ENCODE data around the gene SEC31A. TPM values are rescaled to one million over a fixed set of nuclear protein-coding genes. Genes with fewer than 3 reads are reported as not detected.

The SEC31A gene
- total and polyA plus RNA-seq, 2 donors: 109 to 522 TPM

DNA sequence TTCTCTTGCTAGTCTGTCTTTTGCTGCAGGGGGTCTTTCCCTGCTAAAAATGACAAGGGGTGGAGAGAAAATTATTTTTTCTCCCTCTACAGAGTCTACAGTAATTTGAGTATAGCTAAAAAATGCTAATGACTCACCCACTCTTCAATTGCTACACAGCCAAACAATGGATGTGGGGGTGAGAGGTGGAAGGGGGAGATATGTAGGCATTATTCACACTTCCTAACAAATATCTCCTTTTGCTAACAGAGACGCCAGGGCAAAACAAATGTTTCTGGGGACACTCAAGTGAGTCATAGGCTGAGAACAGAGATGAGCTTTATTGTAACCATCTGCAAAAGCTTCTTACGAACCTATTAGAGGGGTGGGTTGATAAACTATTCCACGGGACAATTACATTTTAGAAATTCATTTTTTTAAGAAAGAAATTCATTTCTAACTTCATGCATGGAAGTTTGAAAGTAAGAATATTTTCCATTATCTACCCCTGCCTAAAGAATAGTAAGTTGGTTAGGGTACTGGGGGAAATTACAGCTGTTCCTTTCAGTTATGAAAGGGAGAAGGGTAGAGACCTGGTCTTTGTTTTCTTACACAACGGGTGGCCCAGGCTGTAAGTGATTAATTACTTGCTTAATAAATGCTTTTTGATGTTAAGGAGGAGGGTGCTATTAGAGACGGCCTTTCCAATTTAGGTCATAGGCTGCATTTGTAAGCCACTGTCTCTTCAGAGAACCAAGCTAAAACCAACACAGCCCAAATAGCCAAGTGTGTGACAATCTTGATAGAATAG lies 105.1 kb downstream of the SEC31A start:
- no peak for DNase-seq (ENCODE audit: extremely low spot score)
- Histone ChIP-seq H3K4me3 (ENCODE audit: low read depth, low read length) (no peak overlapping the region), H3K36me3 (ENCODE audit: insufficient read depth) (no peaks in the 10 kb centered on the region), H3K27ac (ENCODE audit: low read depth) (no peak overlapping the region), H3K4me1 (ENCODE audit: insufficient read depth) (peaks cover under 1% of the 10 kb centered on the region)
- 70% methylated on average over 5 of the region's 5 CpGs for WGBS

GRCh38 chr4:82784681-82785610 lies 106.0 kb downstream of the SEC31A start:
- no peak for DNase-seq (ENCODE audit: extremely low spot score)
- 51% methylated on average over 9 of the region's 9 CpGs for WGBS

DNA sequence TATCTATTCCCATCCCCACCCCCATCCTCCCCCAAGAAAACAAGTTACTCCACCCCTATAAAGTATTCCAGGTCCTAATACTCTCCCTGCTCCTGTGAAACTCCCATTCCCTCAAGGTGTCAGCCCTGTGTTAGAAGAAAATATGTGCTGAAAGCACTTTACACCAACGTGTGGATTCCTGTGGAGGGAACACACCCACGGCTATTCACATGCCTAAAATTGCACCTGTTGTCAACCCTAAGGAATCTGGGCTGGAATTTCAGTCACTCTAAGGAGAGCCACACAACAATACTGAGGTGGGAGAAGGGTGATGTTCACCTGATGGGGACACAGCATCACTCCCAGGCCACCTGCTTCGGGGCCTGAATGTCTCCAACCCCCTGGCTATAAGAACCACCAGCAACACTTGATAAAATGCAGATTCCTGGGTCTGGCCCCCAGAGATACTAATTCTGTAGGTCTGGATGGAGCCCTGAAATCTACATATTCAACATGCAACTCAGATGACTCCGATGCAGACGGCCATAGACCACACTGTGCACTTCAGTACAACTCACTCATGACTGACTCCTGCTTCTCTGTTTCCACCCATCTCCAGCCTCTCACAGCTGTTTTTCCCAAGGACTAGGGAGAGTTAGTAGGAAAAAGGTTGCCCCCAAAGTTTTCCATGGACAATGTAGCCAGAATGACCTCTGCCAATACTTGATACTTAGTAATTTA lies 108.2 kb downstream of the SEC31A start:
- Histone ChIP-seq H3K4me3 (ENCODE audit: low read depth, low read length) (no peak overlapping the region), H3K27ac (ENCODE audit: low read depth) (no peak overlapping the region), H3K4me1 (ENCODE audit: insufficient read depth) (peaks cover 4% of the 10 kb centered on the region), H3K36me3 (ENCODE audit: insufficient read depth) (no peaks in the 10 kb centered on the region)
- no peak for DNase-seq (ENCODE audit: extremely low spot score)
- 78% methylated on average over 5 of the region's 5 CpGs for WGBS

More at GRCh38 chr4:82784681-82785610, 106.0 kb downstream of the SEC31A start:
- Histone ChIP-seq H3K4me1 (ENCODE audit: insufficient read depth) (peaks cover 3% of the 10 kb centered on the region), H3K36me3 (ENCODE audit: insufficient read depth) (no peaks in the 10 kb centered on the region), H3K27ac (ENCODE audit: low read depth) (no peak overlapping the region), H3K4me3 (ENCODE audit: low read depth, low read length) (no peak overlapping the region)

DNA sequence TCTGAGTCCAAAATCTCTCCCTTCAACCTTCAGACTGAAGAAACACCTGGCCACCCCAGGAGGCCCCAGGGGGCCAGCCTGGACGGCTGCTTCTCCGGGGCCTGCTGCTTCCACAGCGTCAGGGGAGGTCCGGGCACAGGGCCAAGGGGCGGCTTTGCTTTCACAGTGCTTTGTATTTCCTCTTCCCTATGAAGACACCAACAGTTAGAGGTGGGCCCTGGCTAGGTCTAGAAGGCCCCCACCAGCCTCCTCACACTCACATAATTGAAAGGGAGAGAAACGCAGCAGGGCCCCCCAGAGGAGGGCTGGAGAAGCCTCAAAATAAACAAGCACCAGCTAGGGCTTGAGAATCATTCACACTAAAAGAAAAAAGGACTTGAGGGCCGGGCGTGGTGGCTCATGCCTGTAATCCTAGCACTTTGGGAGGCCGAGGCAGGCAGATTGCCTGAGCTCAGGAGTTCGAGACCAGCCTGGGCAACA lies 110.2 kb downstream of the SEC31A start:
- DNase-seq (ENCODE audit: extremely low spot score): peak; percentile 84
- no peak overlapping the region for H3K4me3 ChIP-seq (ENCODE audit: low read depth, low read length)
- no peaks in the 10 kb centered on the region for H3K36me3 ChIP-seq (ENCODE audit: insufficient read depth)
- no peak overlapping the region for H3K27ac ChIP-seq (ENCODE audit: low read depth)
- peaks cover 4% of the 10 kb centered on the region for H3K4me1 ChIP-seq (ENCODE audit: insufficient read depth)
- WGBS: 34% methylated on average over 10 of the region's 10 CpGs

DNA sequence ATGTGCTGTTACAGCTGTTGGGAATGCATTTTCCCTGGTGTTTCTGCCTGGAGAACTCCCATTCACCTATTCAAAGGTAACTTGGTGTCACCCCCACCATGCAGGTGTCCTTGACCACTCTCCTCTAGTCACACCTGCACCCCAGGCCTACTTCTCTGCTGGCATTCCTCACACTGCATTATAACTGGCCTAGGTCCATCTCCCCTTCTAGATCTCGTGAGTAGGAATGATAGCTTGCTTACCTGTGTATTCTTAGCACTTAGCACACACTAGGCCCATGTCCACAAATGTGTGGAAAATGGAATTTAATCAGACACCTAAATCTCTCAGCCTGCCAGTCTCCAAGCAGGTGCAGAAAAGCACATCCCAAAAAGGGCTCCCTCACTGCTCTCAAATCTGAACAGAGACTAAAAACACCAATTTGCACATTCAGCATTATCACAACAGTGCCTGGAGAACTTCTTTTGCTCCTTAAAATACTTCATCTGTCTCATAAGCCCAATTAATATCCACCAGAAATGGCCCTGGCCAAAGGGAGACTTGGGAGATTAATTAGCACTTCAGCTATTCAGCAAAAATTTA lies 110.7 kb downstream of the SEC31A start:
- H3K27ac ChIP-seq (ENCODE audit: low read depth): no peak overlapping the region

GRCh38 chr4:82779032-82779431 lies 111.9 kb downstream of the SEC31A start:
- H3K4me3 ChIP-seq (ENCODE audit: low read depth, low read length): no peak overlapping the region
- no peak for DNase-seq (ENCODE audit: extremely low spot score)
- H3K27ac ChIP-seq (ENCODE audit: low read depth): no peak overlapping the region
- H3K4me1 ChIP-seq (ENCODE audit: insufficient read depth): peaks cover 4% of the 10 kb centered on the region
- 86% methylated on average over 11 of the region's 11 CpGs for WGBS
- no peaks in the 10 kb centered on the region for H3K36me3 ChIP-seq (ENCODE audit: insufficient read depth)

More for the DNA sequence above, 110.7 kb downstream of the SEC31A start:
- peaks cover 4% of the 10 kb centered on the region for H3K4me1 ChIP-seq (ENCODE audit: insufficient read depth)
- WGBS: 75% methylated on average over 1 of the region's 1 CpG
- no peak overlapping the region for H3K4me3 ChIP-seq (ENCODE audit: low read depth, low read length)
- no peak for DNase-seq (ENCODE audit: extremely low spot score)
- no peaks in the 10 kb centered on the region for H3K36me3 ChIP-seq (ENCODE audit: insufficient read depth)

DNA sequence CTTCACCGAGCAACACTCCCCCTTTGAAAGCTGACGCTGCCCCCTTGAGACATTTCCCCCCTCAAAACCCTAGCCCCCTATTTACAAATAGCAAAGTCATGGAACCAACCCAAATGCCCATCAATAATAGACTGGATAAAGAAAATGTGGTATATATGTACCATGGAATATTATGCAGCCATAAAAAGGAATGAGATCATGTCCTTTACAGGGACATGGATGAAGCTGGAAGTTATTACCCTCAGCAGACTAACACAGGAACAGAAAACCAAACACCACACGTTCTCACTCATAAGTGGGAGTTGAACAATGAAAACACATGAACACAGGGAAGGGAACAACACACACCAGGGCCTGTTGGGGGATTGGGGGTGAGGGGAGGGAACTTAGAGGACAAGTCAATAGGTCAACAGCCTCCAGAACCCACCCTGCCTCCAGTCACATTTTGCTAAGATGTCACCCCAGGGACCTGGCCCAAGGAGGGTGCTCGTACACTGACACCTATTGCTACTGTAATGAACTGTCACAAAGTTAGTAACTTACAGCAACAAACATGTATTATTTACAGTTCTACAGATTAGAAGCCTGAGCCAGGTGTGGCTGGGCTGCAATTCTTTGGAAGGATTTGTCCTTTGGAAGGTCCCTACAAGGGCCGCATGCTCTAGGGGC lies 113.0 kb downstream of the SEC31A start:
- H3K4me1 ChIP-seq (ENCODE audit: insufficient read depth): peaks cover 4% of the 10 kb centered on the region
- no peaks in the 10 kb centered on the region for H3K36me3 ChIP-seq (ENCODE audit: insufficient read depth)
- DNase-seq (ENCODE audit: extremely low spot score): no peak
- H3K27ac ChIP-seq (ENCODE audit: low read depth): no peak overlapping the region
- 96% methylated on average over 5 of the region's 5 CpGs for WGBS
- H3K4me3 ChIP-seq (ENCODE audit: low read depth, low read length): no peak overlapping the region

- Histone ChIP-seq H3K4me1 (ENCODE audit: insufficient read depth) (peaks cover 4% of the 10 kb centered on the region), H3K27ac (ENCODE audit: low read depth) (no peak overlapping the region), H3K36me3 (ENCODE audit: insufficient read depth) (no peaks in the 10 kb centered on the region), H3K4me3 (ENCODE audit: low read depth, low read length) (no peak overlapping the region)
- no peak for DNase-seq (ENCODE audit: extremely low spot score)
- 66% methylated on average over 5 of the region's 5 CpGs for whole genome bisulfite sequencing
Observed at GRCh38 chr4:82776925-82777542, 113.9 kb downstream of the SEC31A start.

DNA sequence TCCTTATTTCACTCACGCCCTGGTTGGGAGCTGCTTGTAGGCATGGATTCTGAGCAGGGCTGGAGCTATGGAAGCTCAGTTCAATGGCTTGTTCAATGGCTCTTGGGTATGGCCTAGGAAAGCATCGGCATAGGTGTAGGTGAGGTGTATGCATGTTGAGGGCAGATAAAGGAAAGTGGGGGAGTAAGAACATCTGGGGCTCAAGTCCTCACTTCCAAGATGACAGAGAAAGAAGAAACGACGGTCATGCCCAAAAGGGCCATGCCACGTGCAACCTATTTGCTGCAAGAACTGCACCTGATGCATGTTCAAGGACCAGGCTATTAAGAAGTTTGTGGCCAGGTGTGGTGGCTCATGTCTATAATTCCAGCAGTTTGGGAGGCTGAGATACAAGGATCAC lies 115.7 kb downstream of the SEC31A start:
- DNase-seq (ENCODE audit: extremely low spot score): no peak
- Histone ChIP-seq H3K4me3 (ENCODE audit: low read depth, low read length) (no peak overlapping the region), H3K27ac (ENCODE audit: low read depth) (no peak overlapping the region), H3K4me1 (ENCODE audit: insufficient read depth) (peaks cover 1% of the 10 kb centered on the region), H3K36me3 (ENCODE audit: insufficient read depth) (no peaks in the 10 kb centered on the region)
- WGBS: 75% methylated on average over 5 of the region's 5 CpGs

- WGBS: 45% methylated on average over 3 of the region's 3 CpGs
- Histone ChIP-seq H3K4me1 (ENCODE audit: insufficient read depth) (peaks cover 1% of the 10 kb centered on the region), H3K27ac (ENCODE audit: low read depth) (no peak overlapping the region), H3K36me3 (ENCODE audit: insufficient read depth) (no peaks in the 10 kb centered on the region), H3K4me3 (ENCODE audit: low read depth, low read length) (no peak overlapping the region)
- DNase-seq (ENCODE audit: extremely low spot score): no peak
Observed at GRCh38 chr4:82774711-82775171, 116.2 kb downstream of the SEC31A start.

- no peak for DNase-seq (ENCODE audit: extremely low spot score)
- Histone ChIP-seq H3K36me3 (ENCODE audit: insufficient read depth) (no peaks in the 10 kb centered on the region), H3K4me1 (ENCODE audit: insufficient read depth) (no peaks in the 10 kb centered on the region), H3K27ac (ENCODE audit: low read depth) (no peak overlapping the region), H3K4me3 (ENCODE audit: low read depth, low read length) (no peak overlapping the region)
- 82% methylated on average over 4 of the region's 4 CpGs for WGBS
Observed at GRCh38 chr4:82773057-82773456, 117.9 kb downstream of the SEC31A start.

- DNase-seq (ENCODE audit: extremely low spot score): no peak
- WGBS: 69% methylated on average over 3 of the region's 3 CpGs
- Histone ChIP-seq H3K36me3 (ENCODE audit: insufficient read depth) (no peaks in the 10 kb centered on the region), H3K4me3 (ENCODE audit: low read depth, low read length) (no peak overlapping the region), H3K27ac (ENCODE audit: low read depth) (no peak overlapping the region), H3K4me1 (ENCODE audit: insufficient read depth) (no peaks in the 10 kb centered on the region)
Observed at GRCh38 chr4:82770607-82771006, 120.3 kb downstream of the SEC31A start.

Data from urinary bladder (tissue), 4 donors.